GM10266 (cell line): ENCODE data around the gene ZKSCAN4.

ENCODE experiments used
- DNase-seq: peaks from one replicate; pipeline ENCODE4 v3.0.0; 2012; ENCODE audit errors: extremely low spot score
- CTCF ChIP-seq: IDR thresholded peaks from 2 replicates; pipeline ENCODE4 v1.5.1; 2012; ENCODE audit warnings: mild to moderate bottlenecking, low read depth; ENCODE audit not compliant: control insufficient read depth, insufficient read depth; ENCODE audit errors: missing control alignments

Gene ZKSCAN4

DNA sequence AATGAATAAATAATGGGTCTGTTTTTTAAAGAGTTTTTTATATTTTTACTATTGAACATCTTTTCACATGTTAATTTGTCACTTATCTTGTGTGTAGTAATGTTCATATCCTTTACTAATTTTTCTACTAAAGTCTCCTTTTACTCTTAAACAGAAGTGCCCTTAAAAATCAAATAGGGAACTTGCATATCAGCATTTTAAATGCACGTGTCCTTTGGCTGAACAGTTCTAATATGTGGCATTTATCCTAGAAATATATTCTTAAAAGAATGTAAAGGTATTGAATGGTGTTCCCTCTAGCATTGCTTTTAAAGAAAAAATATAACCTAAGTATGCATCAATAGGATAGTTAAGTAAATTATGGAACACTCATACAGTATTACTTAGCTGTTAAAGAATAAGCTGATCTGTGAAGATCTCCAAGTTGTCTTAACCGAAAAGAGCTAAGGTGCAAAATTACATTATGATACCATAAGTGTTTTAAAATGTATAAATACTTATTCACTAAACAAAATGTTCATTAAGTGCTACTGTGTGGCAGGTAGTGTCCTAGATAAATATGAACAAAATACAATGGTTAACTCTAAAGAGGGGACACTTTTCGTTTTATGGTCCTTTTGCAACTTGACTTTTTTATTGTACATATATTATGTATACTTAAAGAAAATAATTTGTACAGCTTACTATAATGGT, 28.7 kb upstream of the ZKSCAN4 start:
- DNase-seq = no peak
- no peak for TF ChIP-seq CTCF

GRCh38 chr6:28277746-28278145, 25.7 kb upstream of the ZKSCAN4 start:
- DNase-seq = no peak
- no peak for TF ChIP-seq CTCF

GRCh38 chr6:28274888-28275287, 22.8 kb upstream of the ZKSCAN4 start:
- no peak for TF ChIP-seq CTCF
- DNase-seq = no peak

- no peak for TF ChIP-seq CTCF
- no peak for DNase-seq
Measured at GRCh38 chr6:28269492-28269891, 17.4 kb upstream of the ZKSCAN4 start.

DNA sequence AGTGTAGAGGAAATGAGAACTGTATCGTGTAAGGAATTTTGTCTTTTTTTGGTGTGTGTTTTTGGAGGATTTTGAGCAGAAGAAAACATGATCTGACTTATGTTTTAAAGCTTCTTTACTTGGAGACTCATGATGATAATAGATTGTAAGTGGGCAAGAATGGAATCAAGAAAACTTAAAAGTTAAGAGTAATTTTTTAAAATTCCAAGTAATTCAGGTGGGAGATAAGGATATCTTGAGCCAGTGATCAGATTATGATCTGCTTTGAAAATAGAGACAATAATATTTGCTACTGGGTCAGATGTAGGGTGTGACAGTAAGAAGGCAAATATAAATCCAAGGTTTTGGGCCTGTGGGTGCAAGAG, 15.6 kb upstream of the ZKSCAN4 start:
- no peak for DNase-seq
- TF ChIP-seq CTCF = no peak

- peak; percentile 78 for DNase-seq
- no peak for TF ChIP-seq CTCF
Measured at GRCh38 chr6:28266962-28267694, 15.1 kb upstream of the ZKSCAN4 start, which contains the start of gene ZSCAN26. Gene ZSCAN26, plus strand, starts transcription at chr6:28267143. Its CDS starts 4,777 bp downstream, at chr6:28271920.

- TF ChIP-seq CTCF = no peak
- DNase-seq = no peak
Measured at GRCh38 chr6:28266563-28266961, 14.5 kb upstream of the ZKSCAN4 start.
